ENCODE data around the gene PXDN.

The PXDN gene

DNA sequence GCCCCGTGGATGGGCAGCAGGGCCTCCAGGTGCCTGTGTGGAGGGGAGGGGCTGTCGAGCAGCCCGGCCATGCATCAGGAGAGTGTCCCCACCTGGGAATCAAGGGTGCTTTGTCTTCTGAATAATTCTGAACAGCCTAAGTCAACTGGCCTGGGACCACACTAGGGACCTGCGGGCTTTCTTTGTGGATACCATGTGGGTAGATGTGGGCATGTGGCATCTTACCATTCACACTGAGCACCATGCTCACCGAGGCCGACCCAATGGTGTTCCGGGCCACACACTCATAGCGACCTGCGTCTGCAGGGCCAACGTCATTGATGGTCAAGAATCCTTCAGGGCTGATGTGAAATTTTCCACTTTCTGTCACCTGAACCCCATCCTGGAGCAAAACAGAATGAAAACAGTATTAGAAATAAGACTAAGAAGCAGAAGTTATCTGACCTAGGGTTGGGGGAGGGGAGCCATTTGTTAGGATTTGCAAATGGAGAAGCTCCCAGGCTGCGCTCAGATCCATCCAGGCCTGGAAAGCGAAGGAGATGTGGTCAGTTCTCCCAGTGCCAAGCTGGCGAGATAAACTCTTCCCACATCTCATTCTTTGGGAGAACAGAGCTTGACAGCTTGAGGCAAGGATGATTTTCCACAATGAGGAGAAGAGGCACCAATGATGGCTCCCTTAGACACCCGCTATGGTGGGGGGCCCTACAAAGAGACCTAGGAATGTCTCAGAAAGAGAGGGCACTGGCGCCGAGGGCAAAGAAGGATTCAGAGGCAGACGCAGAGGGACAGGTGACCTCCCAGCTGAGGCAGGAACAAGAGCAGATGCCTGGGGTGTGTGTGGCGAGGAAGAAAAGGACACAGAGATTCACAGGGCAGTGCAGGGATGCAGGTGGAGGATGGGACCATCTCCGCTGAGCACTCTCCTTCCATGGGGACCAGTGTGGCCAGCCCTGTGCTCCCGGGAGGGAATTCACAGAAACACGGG, 83.4 kb downstream of the PXDN start:
- DNase-seq: no peak

DNA sequence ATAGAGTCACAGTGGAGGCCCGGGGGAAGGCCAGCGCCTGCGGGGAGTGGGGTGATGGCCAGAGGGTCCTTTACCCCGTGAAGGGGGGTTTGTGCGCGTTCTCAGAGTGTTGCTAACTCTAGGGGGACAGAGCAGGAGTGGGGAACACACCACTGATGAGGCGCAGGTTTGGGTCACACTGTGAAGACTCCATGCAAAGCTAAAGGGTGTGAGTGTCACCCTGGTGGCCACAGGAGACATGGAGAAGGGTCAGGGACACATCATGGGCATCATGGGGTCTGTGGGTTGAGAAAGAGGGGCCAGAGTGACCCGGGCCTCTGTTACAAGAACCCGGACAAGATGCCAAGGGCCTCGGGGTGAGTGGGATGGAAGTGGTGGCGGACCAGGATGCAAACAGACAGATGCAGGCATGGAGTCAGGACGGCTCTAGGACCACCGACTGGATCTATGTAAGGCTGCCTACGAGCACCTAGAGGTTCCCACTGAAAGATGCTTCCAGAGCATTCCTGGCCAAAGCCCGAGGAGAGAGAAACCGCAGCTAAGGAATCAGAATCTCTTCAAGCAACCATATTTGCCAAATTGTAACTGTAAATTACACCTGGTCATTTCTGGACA, 84.3 kb downstream of the PXDN start:
- no peak for DNase-seq

DNA sequence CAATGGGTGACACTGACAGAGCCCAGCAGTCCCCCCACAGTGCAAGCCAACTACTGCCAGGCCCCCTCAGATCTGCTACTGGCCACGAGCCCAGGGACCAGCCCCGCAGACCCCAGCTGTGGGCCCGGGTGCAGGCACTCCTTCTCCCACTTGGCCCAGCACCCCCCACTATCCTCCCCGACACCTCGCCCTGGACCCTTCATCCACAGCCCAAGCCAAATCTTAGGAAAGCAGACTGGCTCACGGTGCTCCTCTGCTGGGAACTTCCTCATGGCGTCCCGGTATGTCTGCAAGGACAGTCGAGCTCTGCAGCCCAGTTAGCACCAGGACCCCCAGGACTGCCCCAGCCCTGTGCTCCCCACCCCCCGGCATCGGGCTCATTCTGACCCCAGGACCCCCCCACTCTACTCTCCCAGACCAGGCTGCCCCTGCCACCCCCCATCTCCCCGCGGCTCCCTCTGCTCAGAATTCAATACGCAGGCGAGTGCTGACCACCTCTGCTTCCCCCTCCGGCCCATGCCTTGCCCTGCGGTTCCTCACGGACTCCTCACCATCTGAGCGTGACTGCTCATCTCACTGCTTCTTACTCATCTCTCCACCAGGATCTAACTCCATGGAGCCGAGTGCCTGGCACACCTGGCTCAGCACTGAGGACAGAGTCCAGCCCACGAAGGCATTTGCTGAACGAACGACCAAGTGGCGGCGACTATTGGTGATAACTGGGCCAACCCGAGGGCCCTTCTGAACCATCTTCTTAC, 85.7 kb downstream of the PXDN start:
- no peak for DNase-seq

DNA sequence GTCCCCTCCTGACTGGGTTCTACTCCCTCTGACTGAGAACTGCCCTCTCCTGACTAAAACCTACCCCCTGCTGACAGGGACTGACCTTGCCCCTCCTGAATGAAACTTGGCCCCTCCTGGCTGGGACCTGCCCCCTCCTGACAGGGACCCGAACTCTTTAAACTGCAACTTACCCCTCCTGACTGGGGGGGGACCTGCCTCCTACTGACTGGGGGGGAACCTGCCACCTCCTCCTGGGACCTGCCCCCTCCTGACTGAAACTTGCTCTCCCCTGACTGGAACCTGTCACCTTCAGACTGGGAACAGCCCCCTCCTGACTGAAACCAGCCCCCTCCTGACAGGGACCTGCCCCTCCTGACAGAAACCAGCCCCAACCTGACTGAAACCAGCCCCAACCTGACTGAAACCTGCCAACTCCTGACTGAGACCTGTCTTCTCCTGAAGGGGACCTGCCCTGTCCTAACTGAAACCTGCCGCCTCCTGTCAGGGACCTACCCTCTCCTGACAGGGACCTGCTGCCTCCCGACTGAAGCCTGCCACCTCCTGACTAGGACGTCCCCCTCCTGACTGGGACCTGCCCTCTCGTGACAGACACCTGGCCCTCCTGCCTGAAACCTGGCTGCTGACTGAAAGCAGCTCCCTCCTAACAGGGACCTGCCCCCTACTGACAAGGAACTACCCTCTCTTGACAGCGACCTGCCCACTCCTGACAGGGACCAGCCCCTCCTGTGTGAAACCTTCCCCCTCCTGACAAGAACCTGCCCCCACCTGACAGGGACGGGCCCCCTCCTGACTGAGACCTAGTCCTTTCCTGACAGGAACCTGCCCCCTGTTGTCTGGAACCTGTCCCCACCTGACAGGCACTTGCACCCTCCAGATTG, 87.1 kb downstream of the PXDN start:
- no peak for DNase-seq

DNA sequence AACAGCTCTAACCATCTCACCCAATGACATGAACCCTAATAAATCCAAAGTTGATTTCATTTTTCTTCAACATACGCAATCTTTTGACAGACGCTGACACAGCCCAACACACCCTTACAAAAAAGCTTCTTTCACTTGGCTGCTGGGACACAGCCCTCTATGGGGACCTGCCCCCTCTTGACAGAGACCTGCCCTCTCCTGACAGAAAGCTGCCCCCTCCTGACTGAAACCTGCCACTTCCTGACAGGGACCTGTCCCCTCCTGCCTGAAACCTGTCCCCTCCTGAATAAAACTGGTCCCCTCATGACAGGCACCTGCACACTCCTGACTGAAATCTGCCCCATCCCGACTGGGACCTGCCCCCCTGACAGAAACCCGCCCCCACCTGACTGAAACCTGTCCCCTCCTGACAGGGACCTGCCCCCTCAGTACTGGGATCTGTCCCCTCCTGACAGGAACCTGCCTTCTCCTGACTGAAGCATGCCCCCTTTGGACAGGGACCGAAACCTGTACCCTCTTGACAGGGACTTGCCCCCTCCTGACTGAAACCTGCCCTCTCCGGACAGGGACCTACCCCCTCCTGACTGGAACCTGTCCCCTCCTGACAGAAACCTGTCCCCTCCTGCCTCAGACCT, 87.9 kb downstream of the PXDN start:
- DNase-seq: no peak

DNA sequence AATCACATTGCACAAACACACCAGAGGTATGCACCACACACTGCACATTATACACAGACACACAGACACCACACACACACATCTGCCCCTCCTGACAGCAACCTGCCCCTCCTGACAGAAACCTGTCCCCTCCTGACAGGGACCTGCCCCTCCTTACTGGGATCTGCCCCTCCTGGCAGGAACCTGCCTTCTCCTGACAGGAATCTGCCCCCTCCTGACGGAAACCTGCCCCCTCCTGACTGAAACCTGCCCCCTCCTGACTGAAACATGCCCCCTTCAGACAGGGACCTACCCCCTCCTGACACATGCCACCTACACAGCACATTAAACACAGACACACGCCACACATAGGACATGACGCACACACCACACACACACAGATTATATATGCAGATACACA, 88.9 kb downstream of the PXDN start:
- no peak for DNase-seq

DNA sequence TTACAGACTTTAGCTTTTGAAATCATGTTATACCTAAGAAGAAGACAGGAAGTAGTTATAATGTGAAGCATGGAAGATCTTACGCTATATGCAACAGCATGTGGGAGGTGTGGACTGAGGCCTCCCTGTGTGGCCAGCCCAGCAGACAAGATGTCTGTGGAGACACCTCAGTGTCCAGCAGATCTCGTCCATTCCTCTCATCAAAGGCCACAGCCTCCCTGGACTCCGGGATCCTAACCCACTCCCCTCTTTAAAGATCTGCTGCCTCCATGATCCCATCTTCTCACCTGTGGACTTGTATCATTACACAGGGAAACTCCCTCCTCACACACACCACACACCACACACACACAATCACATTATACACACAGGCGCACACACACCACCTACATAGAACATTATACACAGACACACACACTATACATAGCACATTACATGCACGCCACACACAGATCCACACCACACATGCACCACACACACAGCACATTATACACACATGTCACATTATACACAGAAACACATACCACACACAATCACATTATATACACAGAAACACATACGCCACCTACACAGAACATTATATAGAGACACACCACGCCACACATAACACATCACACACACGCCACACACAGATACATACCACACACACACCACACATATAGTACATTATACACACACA, 89.5 kb downstream of the PXDN start:
- DNase-seq: no peak

DNA sequence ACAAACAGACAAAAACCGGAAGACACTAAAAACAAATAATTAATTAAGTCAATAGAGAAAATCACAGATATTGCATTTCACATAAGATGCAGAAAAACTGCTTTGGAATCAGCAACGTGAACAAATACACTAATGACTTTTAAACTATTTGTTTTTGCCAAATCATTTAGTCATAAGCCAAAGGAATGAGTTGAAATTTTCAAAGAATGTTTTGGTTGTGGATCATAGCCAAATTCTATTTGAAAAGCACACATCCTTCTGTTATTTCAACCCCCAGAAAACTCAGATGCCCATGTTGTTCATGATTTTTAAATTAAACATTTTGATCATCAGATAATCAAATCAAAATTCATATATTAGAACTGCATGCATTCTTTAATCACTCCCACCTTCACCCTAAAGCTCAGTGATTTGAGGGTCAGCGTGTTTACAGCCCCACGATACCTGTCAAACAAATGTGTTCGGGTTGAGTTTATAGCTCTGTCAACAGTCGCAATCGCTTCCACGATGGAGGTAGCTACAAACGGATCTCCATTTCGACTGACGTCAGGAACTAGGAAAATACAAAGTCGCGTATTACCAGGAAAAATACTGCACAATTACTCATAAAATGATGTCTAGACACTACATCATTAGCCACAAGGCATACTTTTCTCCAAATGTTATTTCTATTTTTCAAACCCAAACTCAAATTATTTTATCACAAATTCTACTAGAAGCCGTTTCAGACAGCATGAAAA, 90.2 kb downstream of the PXDN start:
- DNase-seq: no peak

DNA sequence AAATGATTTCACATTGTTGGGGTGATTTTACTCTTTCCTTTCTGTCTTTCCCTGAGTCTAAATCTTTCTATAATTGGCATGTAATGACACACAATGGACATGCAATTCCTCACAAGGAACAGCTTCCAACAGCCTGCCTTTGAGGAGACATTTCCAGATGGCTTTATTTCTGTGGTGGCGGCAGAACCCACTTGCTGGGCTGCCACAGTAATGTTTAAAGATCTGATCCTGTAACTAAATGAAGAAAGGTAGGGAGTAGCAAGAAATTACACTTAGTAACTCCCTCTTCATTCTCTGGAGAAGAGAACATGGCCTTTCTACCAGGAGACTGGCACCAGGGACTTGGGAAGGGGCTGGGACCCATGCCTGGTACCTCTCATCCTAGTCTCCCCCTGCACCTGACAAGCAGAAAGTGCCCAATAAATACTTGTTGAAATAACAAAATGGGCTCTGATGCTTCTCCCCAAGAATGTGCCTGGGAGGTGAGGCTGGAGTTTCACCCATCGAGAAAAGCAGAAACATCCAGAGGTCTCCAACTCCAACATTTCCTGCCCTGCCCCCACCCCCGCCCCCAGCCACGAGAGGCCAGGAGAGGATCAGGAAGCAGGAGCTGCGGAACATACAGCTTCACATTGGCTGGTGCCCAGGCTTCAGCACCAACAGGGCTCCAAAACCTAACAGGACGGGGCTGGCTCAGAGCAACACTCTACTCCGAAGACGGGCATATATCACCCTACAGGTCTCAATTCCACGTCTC, 92.1 kb downstream of the PXDN start:
- DNase-seq: no peak

DNA sequence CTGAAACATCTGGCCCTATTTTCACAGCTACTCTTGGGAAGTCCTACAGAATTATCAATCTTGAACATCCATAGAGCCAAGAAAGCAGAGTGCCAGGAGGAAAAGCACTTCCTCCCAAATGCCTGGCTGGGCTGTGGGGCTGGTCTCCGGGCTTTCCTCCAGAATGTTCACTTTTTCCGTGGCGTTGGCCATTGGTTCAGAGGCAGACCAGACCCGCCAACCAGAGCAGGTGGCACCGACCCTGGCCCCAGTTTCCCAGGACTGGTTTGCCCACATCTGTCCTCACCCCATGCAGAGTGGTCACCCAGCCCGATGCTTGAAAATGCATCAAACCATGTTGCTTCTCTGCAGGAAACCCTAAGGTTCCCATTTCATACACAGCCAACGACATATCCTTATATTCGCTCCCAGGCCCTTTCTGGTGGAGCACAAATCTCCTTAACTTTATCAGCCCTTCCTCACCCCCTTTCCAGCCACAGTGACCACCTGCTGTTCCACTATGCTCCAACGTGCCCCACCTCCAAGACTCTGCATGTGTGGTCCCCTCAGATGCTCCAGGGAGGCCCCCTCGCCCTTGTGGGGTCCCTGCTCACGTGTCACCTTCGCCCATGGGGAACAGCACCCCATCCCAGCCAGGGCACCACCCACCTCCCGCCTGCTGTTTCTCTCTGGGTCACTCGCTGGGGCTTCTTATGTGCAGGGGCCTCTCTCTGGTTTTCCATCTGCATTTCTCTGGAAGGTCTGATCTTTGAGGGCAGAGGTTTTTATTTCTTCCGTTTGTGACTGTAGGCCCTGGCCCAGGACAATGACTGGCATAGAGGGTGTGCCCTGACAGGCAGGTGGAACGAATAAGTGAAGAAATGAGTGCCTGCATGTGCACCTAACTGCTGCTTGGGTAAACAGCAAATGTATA, 92.9 kb downstream of the PXDN start:
- no peak for DNase-seq

DNA sequence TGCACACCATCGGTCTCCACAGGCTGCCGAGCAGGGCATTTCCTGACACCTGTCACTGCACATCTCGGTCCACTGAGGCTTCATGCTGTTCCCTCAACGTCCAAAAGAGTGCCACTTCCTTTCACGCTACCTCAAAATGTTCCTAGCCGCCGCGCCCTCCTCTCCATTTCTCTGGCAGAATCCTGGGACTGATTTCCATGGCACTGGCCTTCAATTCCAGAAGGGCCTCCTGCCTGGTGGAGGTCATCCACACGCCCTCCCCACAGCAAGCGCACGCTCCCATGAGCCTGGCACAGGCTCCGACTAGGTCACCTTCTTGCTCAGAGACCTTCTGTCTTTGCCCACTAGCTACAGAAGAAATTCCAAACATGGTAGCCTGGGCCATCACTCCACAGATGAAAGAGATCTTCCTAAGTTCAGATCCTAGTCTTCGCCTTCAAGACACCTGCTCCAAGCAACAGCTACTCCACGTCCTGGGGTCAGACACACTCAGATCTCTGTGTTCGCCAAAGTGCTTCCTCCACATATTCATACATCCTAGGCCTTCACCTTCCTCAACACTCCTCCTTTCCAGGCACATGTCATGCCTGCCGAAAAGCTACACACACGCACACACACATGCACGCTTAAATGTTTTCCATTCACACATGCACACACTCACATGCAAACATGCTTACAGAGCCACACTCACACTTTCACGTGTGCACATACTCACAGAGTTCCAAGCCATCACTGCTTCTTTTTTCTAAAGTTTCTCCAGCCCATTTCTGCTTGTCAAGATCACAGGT, 94.0 kb downstream of the PXDN start:
- no peak for DNase-seq

DNA sequence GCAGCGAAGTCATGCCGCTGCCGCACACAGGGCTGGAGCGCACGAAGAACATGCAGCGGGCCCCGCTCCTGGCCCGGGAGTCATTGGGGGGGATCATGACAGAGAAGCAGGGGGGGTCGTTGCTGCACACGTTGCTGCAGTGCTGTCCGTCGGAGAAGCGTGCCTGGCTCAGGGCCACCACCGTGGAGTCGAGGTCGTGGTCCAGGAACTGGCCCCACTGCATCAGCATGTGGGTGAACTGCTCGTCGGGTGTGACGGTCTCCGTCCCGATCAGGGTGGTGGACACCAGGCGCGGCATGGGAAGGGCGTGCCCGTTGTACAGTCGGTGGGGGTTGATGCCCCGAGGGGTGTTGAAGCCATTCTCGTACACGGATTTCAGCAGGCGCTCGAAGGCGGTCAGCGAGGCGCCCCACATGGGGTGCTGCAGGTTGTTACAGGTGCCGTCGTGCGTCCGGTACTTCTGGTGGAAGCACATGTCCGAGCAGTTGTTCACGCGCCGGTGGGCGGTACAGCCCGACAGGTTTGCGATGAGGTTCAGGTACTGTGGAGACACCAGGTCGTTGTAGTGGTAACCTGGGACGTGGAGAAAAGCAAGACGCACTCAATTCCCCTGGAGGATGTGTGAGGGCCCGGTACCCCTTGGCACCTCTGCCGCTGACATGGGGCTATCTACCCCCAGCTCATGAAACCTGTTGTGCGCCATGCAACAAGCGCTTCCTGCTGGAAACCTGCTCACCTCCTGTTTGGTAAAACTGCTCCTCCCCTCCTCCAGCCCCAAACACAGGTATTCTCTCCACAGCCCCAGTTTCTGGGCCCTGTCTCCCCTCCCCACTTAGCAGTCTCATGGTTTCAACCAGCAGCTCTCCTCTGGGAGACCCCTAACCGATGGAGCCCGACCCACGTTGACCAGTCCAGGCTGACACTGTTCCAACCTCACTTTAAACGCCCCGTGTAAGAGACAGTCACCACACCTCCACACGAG, 94.9 kb downstream of the PXDN start:
- no peak for DNase-seq

DNA sequence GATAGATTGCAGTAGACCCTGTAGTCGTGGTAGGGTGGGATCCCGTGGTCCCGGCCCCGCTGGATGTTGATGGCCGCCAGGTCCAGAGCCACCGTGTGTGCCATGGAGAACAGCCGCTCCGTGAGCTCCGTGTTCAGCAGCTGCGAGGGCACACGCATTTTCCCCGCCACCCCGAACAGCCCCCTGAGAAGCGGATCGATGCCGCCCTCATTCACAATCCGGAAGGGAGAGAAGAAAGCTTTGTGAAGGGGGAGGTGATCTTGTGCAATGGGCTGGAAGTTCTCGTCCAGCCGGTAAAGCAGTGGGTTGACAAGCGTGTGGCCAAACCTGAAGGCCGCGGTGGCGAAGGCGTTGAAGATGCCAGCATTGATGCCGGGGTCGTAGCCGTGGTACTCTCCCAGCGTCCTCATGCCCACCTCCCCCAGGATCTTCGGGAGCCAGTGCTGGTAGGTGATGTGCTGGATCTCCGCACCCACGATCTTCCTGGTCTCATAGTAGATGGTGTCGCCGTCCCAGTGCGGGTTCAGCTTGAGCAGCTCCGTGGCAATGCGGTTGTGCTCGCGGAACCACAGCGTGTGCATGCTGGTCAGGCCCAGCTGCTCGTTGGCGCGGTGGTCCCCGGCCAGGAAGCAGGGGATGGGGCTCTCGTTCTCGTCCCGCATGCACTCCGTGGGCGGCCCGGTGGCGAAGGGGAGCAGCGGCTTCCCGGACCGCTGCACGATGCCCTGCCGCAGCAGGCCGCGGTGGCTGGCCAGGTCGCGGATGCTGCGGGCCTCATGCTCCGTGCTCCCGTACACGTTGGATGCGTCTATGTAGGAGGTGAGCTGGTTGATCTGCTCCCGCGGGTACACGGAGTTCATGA, 95.8 kb downstream of the PXDN start:
- no peak for DNase-seq

DNA sequence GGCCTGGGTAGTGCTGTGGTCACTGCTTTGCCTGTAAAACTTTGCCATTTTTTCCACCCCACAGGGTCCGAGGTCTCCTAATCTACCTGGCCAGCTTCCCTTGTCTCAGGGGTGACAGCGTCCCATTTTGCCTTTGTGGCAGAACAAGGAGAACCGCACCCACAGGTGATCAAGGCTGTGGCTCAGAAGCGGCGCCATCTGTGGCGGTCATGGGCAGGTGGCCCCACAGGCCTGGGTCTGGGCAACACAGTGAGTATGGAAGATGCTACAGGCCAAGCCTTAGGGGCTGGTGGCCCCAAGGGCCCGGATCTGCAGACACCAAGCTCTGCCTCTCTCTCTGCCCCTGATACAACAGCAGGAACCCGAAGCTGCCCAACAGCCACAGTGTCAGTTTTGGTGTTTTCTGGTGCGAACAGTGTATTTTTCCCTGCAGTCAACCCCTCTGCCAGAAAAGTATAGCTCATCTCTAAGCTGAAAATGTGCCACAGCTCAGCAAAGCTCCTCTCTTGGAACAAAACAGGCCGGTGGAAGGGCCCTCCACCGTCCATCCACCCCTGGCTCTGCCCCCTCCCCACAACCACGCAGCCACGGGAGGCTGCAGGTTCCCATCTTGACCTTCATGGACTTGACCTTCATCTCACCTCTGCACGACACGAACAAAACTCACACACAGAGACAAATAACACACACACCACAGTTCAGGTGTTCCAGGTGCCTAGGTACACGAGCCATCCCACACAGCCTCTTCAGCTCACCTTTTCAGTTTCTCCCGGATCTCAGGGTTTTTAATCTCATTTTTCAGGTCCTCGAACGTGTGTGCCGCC, 96.7 kb downstream of the PXDN start:
- DNase-seq: no peak
